Aorta (tissue), 4 donors: ENCODE measurements around the gene RETREG1. TPM values are rescaled to one million over a fixed set of nuclear protein-coding genes. Genes with fewer than 3 reads are reported as not detected.

Experiments used
- polyA plus RNA-seq, 2 donors: library from polyadenylated mRNA; stranded (reverse); fragments of 200-250 nt; gene quantifications; one replicate each; pipeline ENCODE4 v1.2.3, GENCODE V29; 2013
- total RNA-seq, 2 donors: library from RNA; stranded (reverse); fragmentation: NEBNext Ultra II Directional; extraction: Animal tissue kit (Norgen Biotek cat#: 25700); gene quantifications; one replicate each; pipeline ENCODE4 v1.2.1, GENCODE V29; 2021
- donor health status: healthy with polysubstance abuse.
- donor health status: Bipolar disorder and iron deficiency.
- donor health status: DM: no; HTN: no; CAD: no.
- donor health status: DM: yes; HTN: yes; CAD: no.

Gene RETREG1
- total and polyA plus RNA-seq, 4 donors, result 0.56 to 9.7 (median 4.1) TPM

Other genes starting within 250 kb of the RETREG1 start
- 10 to 100 TPM; 19.7 to 22.7 TPM for gene ZNF622, start 151.2 kb downstream of the RETREG1 start, total RNA-seq
- 10 to 100 TPM; 23.8 to 35.3 TPM for gene ZNF622, start 151.2 kb downstream of the RETREG1 start, polyA plus RNA-seq